ENCODE results near the gene ABHD12.

- TF ChIP-seq, protein P1, sequence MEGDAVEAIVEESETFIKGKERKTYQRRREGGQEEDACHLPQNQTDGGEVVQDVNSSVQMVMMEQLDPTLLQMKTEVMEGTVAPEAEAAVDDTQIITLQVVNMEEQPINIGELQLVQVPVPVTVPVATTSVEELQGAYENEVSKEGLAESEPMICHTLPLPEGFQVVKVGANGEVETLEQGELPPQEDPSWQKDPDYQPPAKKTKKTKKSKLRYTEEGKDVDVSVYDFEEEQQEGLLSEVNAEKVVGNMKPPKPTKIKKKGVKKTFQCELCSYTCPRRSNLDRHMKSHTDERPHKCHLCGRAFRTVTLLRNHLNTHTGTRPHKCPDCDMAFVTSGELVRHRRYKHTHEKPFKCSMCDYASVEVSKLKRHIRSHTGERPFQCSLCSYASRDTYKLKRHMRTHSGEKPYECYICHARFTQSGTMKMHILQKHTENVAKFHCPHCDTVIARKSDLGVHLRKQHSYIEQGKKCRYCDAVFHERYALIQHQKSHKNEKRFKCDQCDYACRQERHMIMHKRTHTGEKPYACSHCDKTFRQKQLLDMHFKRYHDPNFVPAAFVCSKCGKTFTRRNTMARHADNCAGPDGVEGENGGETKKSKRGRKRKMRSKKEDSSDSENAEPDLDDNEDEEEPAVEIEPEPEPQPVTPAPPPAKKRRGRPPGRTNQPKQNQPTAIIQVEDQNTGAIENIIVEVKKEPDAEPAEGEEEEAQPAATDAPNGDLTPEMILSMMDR (conservative IDR thresholded peaks at IDR 0.05 in 1 of 2, IDR thresholded peaks at IDR 0.05 in 1 of 2; ENCODE audit: extremely low read depth in 1 of 2, insufficient read depth in 1 of 2, low read depth in 1 of 2, low read length in 2 of 2): no peak
- no peak for TF ChIP-seq EZH2 (IDR thresholded peaks at IDR 0.05; ENCODE audit: borderline replicate concordance, low read length)
These were observed 36.6 kb downstream of the ABHD12 start for GRCh38 chr20:25353747-25354705.

Measured in mammary epithelial cell (primary cell).